MCF 10A (cell line): ENCODE measurements around the gene KCNJ14. TPM values are rescaled to one million over a fixed set of nuclear protein-coding genes. Genes with fewer than 3 reads are reported as not detected.

Experiments
- BruUV-seq: library from RNA; stranded (reverse); fragments of 400-500 nt; replicated peaks from 2 replicates; lab custom pipeline; 2021; lab: Mats Ljungman, UMichigan
- CTCF ChIA-PET: fragments of 300-600 bp; sonication (Branson Sonifier 250); formaldehyde crosslinking; extraction: SDS; loops from one replicate; lab custom pipeline; 2021; ENCODE audit warnings: antibody characterized with exemption, inconsistent platforms; lab: Yijun Ruan, JAX
- POLR2A ChIA-PET: fragments of 300-600, 350-650 bp; sonication (Branson Sonifier 250); formaldehyde crosslinking; extraction: SDS; loops from one replicate; lab custom pipeline; 2020; ENCODE audit warnings: antibody characterized with exemption, inconsistent platforms; lab: Yijun Ruan, JAX
- DNase-seq: peaks from one replicate; pipeline ENCODE4 v3.0.0-alpha.2; 2018; ENCODE audit not compliant: unreplicated experiment
- H3K27ac Mint-ChIP-seq: one replicate; pipeline ENCODE4 v1.8.0; 2022; ENCODE audit warnings: mild to moderate bottlenecking, low read depth, mixed read lengths; ENCODE audit not compliant: unreplicated experiment
- H3K27me3 Mint-ChIP-seq: one replicate; pipeline ENCODE4 v1.8.0; 2022; ENCODE audit warnings: mixed read lengths; ENCODE audit not compliant: insufficient read depth, unreplicated experiment
- H3K36me3 Mint-ChIP-seq: one replicate; pipeline ENCODE4 v1.8.0; 2022; ENCODE audit warnings: mild to moderate bottlenecking, moderate library complexity, mixed read lengths; ENCODE audit not compliant: insufficient read depth, unreplicated experiment
- H3K4me1 Mint-ChIP-seq: one replicate; pipeline ENCODE4 v1.8.0; 2022; ENCODE audit warnings: mixed read lengths; ENCODE audit not compliant: insufficient read depth, unreplicated experiment
- H3K4me3 Mint-ChIP-seq: one replicate; pipeline ENCODE4 v1.8.0; 2022; ENCODE audit warnings: mild to moderate bottlenecking, moderate library complexity, mixed read lengths; ENCODE audit not compliant: unreplicated experiment
- H3K9me3 Mint-ChIP-seq: one replicate; pipeline ENCODE4 v1.8.0; 2022; ENCODE audit warnings: mixed read lengths; ENCODE audit not compliant: unreplicated experiment
- CTCF ChIP-seq: fragments of 200-600 bp; IDR thresholded peaks from one replicate; pipeline ENCODE4 v1.8.0; 2022; ENCODE audit warnings: antibody characterized with exemption, mild to moderate bottlenecking; ENCODE audit not compliant: unreplicated experiment
- intact Hi-C: fragments of 100-400 bp; cut with micrococcal nuclease; formaldehyde crosslinking; loops from 2 replicates; pipeline ENCODE4 v1.14.1; 2022
- total RNA-seq: library from RNA; stranded (reverse); gene quantifications from 2 replicates; pipeline ENCODE4 v1.2.3, GENCODE V29; 2022

KCNJ14 gene
- total RNA-seq, 1 experiment from 2014 or later = 1.6 TPM

- H3K9me3 Mint-ChIP-seq = no peaks in the 10 kb centered on the region
- POLR2A ChIA-PET = interaction anchor here (0.7 kb wide), 1 partner anchor 1189 kb away, joined by 3 read pairs; no protein-coding TSS in a partner anchor
- peaks cover 15% of the 10 kb centered on the region for H3K4me1 Mint-ChIP-seq
- intact Hi-C loops = no loop called here
- H3K36me3 Mint-ChIP-seq = peaks cover 10% of the 10 kb centered on the region
- TF ChIP-seq CTCF = no peak
- no TSS peak for BruUV-seq
- CTCF ChIA-PET = interaction anchor here (1.0 to 1.8 kb wide), 2 partner anchors 8 to 10 kb away, joined by 4 to 10 read pairs; no protein-coding TSS in a partner anchor
- no peak overlapping the region for H3K27ac Mint-ChIP-seq
- peaks cover 16% of the 10 kb centered on the region for H3K27me3 Mint-ChIP-seq
- H3K4me3 Mint-ChIP-seq = no peak overlapping the region
- DNase-seq = no peak
Measured at GRCh38 chr19:48499316-48500090, 44.1 kb downstream of the KCNJ14 start.

GRCh38 chr19:48500830-48501493 is 45.6 kb downstream of the KCNJ14 start:
- H3K27me3 Mint-ChIP-seq = peaks cover 16% of the 10 kb centered on the region
- CTCF ChIA-PET = interaction anchor here (0.5 to 1.8 kb wide), 2 partner anchors 11 to 87 kb away, joined by 4 to 10 read pairs; no protein-coding TSS in a partner anchor
- POLR2A ChIA-PET = no interaction called here
- H3K4me1 Mint-ChIP-seq = peaks cover 15% of the 10 kb centered on the region
- intact Hi-C loops = no loop called here
- H3K27ac Mint-ChIP-seq = peak overlapping the region; percentile 70
- no peak for TF ChIP-seq CTCF
- H3K4me3 Mint-ChIP-seq = peak overlapping the region; percentile 74
- DNase-seq = no peak
- no TSS peak for BruUV-seq
- no peaks in the 10 kb centered on the region for H3K9me3 Mint-ChIP-seq
- H3K36me3 Mint-ChIP-seq = peaks cover 5% of the 10 kb centered on the region

GRCh38 chr19:48501494-48502349 is 46.3 kb downstream of the KCNJ14 start:
- CTCF ChIA-PET = interaction anchor here (0.5 to 1.8 kb wide), 4 partner anchors 12 to 86 kb away, joined by 4 to 10 read pairs (median 4); no protein-coding TSS in a partner anchor
- intact Hi-C loops = no loop called here
- Mint-ChIP-seq H3K27ac (peak overlapping the region; percentile 70), H3K36me3 (peaks cover 5% of the 10 kb centered on the region), H3K9me3 (no peaks in the 10 kb centered on the region), H3K4me1 (peaks cover 15% of the 10 kb centered on the region), H3K27me3 (peaks cover 16% of the 10 kb centered on the region), H3K4me3 (peak overlapping the region; percentile 74)
- no TSS peak for BruUV-seq
- DNase-seq = peak; percentile 97
- TF ChIP-seq CTCF = no peak
- POLR2A ChIA-PET = interaction anchor here (1.2 kb wide), 1 partner anchor 8 kb away, joined by 3 read pairs; no protein-coding TSS in a partner anchor
